Thyroid gland (tissue), 4 donors: ENCODE results near the gene ARHGAP12. TPM values are rescaled to one million over a fixed set of nuclear protein-coding genes. Genes with fewer than 3 reads are reported as not detected.
A peak's percentile ranks its signal among the peaks of the same experiment; 100 is the strongest.

Source experiments
- DNase-seq, 2 donors: peaks; one replicate each; pipeline ENCODE4 v3.0.0-alpha.2; 2019
- H3K27ac ChIP-seq, 3 donors: fragments of 200-600 bp; sonication (generic); 1 replicate in 2 of 3; 2 replicates in 1 of 3; pipeline ENCODE4 v1.5.1; 2016 to 2019; ENCODE audit warnings: mild to moderate bottlenecking in 1 of 3, moderate library complexity in 1 of 3
- H3K27me3 ChIP-seq: fragments of 200-600 bp; sonication (generic); one replicate; pipeline ENCODE4 v1.5.1; 2019
- H3K36me3 ChIP-seq, 2 donors: fragments of 200-600 bp; sonication (generic); one replicate each; pipeline ENCODE4 v1.5.1; 2016 to 2019
- H3K4me1 ChIP-seq, 2 donors: fragments of 200-600 bp; sonication (generic); one replicate each; pipeline ENCODE4 v1.5.1; 2017 to 2019
- H3K4me3 ChIP-seq, 3 donors: fragments of 200-600 bp; sonication (generic); replicated peaks in 1 of 3; 1 replicate in 2 of 3; 2 replicates in 1 of 3; pipeline ENCODE4 v1.5.1; 2016; ENCODE audit warnings: mild to moderate bottlenecking in 1 of 3
- H3K9me3 ChIP-seq: fragments of 200-600 bp; sonication (generic); one replicate; pipeline ENCODE4 v1.5.1; 2017
- POLR2A ChIP-seq, 2 donors: fragments of 450-650 bp; IDR thresholded peaks; one replicate each; pipeline ENCODE4 v1.6.1; 2017; ENCODE audit warnings: antibody characterized with exemption in 2 of 2, mild to moderate bottlenecking in 2 of 2, moderate library complexity in 1 of 2
- WGBS, 2 donors: methylation state at CpG; one replicate each; pipeline ENCODE4 v1.1.5; 2017; 5-methylcytosine and 5-hydroxymethylcytosine counted together
- intact Hi-C: fragments of 100-400 bp; cut with DNase I; formaldehyde crosslinking; loops from one replicate; pipeline ENCODE4 v1.15.1; 2023
- total RNA-seq, 4 donors: library from RNA; depleted of rRNA; stranded (reverse); fragments of >200 nt; gene quantifications; one replicate each; pipeline ENCODE4 v1.2.3, GENCODE V29; 2016
- TF ChIP-seq, protein P1 (sequence below), 6 experiments: fragments of 200-600 bp in 3 of 6; fragments of 450-650 bp in 3 of 6; sonication (generic) in 3 of 6; IDR thresholded peaks; one replicate each; pipeline ENCODE4 v1.5.1; 2016 to 2019; ENCODE audit warnings: antibody characterized with exemption in 6 of 6, mild to moderate bottlenecking in 2 of 6, inconsistent platforms in 1 of 6, moderate library complexity in 1 of 6

Gene ARHGAP12
- total RNA-seq, 4 donors from 2014 or later: 49.9 to 67.6 (median 60.8) TPM

DNA sequence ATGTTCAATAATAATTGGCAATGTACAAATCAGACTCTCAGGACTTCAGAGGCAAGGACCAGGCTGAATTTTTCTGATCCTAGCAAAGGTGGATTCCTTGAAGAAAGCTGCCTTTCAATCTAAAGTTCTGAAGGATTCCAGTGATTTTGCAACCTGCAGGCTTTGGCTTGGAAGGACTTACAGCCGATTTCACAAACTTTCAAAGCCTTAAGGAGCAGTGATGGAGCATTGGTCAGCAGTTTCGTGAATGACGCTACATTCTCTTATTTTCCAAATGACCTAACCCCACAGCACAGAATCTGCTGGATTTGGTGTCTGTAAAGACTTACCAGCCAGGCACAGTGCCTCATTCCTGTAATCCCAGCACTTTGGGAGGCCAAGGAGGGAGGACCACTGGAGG lies 167.5 kb downstream of the ARHGAP12 start:
- H3K4me1 ChIP-seq: peaks cover 6 to 18% of the 10 kb centered on the region in 2 donors
- no peaks in the 10 kb centered on the region for H3K36me3 ChIP-seq
- H3K27me3 ChIP-seq: no peaks in the 10 kb centered on the region
- intact Hi-C loops: loop anchor here (10.0 kb wide), 1 partner anchor 976 kb away; no protein-coding TSS in a partner anchor
- TF ChIP-seq, protein P1, sequence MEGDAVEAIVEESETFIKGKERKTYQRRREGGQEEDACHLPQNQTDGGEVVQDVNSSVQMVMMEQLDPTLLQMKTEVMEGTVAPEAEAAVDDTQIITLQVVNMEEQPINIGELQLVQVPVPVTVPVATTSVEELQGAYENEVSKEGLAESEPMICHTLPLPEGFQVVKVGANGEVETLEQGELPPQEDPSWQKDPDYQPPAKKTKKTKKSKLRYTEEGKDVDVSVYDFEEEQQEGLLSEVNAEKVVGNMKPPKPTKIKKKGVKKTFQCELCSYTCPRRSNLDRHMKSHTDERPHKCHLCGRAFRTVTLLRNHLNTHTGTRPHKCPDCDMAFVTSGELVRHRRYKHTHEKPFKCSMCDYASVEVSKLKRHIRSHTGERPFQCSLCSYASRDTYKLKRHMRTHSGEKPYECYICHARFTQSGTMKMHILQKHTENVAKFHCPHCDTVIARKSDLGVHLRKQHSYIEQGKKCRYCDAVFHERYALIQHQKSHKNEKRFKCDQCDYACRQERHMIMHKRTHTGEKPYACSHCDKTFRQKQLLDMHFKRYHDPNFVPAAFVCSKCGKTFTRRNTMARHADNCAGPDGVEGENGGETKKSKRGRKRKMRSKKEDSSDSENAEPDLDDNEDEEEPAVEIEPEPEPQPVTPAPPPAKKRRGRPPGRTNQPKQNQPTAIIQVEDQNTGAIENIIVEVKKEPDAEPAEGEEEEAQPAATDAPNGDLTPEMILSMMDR (IDR thresholded peaks at IDR 0.05): no peak
- no peak for TF ChIP-seq POLR2A (IDR thresholded peaks at IDR 0.05)
- no peak for DNase-seq
- 58 to 94% methylated on average over 3 of the region's 3 CpGs for WGBS, 2 donors
- peak overlapping the region; percentile 90 to 96 (median 96) for H3K27ac ChIP-seq
- no peaks in the 10 kb centered on the region for H3K9me3 ChIP-seq
- H3K4me3 ChIP-seq: no peak overlapping the region

DNA sequence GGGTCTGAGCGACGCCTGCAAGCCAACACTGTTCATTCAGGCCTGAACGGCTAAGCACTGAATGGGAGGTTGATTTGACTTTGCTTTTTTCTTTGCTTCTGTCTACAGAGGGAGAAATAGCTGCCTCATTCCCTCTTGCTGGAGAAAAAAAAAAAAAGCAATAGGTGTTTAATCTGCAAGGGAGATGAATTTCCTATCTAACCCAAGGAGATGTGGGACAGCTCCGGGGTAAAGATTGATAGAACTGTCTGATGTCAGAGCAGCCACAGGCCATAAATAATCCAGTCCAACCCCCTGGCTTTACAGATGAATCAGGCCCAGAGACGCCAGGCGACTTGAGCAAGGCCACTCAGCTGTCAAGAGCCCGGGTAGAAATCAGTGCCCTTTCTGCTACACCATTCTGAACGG lies 168.0 kb downstream of the ARHGAP12 start:
- Histone ChIP-seq H3K36me3 (no peaks in the 10 kb centered on the region), H3K4me1 (peaks cover 6 to 23% of the 10 kb centered on the region in 2 donors), H3K9me3 (no peaks in the 10 kb centered on the region), H3K27me3 (no peaks in the 10 kb centered on the region), H3K27ac (peak overlapping the region; percentile 90 to 96 (median 96)), H3K4me3 (peak overlapping the region in 1 of 3 donors; percentile 23)
- WGBS, 2 donors: 37 to 40% methylated on average over 8 of the region's 8 CpGs
- intact Hi-C loops: loop anchor here (10.0 kb wide), 1 partner anchor 976 kb away; no protein-coding TSS in a partner anchor
- no peak for TF ChIP-seq POLR2A (IDR thresholded peaks at IDR 0.05)
- TF ChIP-seq, protein P1 (IDR thresholded peaks at IDR 0.05): no peak
- DNase-seq: peak in 1 of 2 donors; percentile 6

DNA sequence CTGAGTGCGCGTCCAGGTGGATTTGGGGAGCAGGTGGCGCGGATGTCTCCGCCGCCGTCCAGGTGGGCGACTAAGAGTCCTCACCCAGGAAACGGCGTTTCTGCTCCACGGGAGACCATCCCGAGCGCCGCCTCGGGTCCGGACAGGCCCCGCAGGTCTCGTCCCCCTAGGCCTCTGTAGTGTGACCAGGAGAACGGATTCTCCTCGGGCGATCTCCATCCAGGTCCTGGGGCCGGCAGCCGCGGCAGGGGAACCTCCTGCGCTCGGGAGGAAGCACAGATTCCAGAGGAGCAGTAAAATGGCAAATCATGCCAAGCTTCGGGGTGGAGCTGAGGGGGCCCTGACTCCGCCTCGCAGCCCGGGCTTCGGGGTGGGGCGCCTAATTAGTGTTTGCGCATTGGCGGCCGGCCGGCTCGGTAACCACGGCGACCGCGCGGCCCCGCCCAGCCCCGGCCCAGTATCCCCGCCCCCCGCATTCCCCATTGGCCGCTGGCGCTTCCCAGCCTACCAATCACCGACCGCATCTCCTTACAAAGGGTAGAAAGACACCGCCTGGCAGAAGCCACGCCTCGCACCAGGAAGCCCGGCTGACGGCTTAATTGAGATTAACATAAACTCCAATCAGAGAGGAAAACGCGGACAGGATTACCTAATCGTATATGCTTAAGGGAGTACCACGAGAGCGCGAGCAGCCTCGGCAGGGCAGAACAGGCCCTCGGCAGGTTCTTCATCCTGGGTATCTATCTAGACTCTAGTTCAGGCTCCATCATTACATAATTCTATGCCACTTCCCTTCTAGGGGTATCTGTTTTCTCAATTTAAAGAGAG lies 168.6 kb downstream of the ARHGAP12 start:
- Histone ChIP-seq H3K27me3 (no peaks in the 10 kb centered on the region), H3K4me3 (peak overlapping the region; percentile 68 to 91 (median 71)), H3K4me1 (peaks cover 13 to 29% of the 10 kb centered on the region in 2 donors), H3K36me3 (no peaks in the 10 kb centered on the region), H3K9me3 (no peaks in the 10 kb centered on the region), H3K27ac (peak overlapping the region; percentile 96 to 98 (median 98))
- 0 to 1% methylated on average over 18 to 37 of the region's 63 CpGs for WGBS, 2 donors
- peak; percentile 93 to 97 for TF ChIP-seq POLR2A (IDR thresholded peaks at IDR 0.05)
- TF ChIP-seq, protein P1 (IDR thresholded peaks at IDR 0.05): no peak
- DNase-seq: peak; percentile 97
- intact Hi-C loops: loop anchor here (10.0 kb wide), 1 partner anchor 975 kb away; no protein-coding TSS in a partner anchor

DNA sequence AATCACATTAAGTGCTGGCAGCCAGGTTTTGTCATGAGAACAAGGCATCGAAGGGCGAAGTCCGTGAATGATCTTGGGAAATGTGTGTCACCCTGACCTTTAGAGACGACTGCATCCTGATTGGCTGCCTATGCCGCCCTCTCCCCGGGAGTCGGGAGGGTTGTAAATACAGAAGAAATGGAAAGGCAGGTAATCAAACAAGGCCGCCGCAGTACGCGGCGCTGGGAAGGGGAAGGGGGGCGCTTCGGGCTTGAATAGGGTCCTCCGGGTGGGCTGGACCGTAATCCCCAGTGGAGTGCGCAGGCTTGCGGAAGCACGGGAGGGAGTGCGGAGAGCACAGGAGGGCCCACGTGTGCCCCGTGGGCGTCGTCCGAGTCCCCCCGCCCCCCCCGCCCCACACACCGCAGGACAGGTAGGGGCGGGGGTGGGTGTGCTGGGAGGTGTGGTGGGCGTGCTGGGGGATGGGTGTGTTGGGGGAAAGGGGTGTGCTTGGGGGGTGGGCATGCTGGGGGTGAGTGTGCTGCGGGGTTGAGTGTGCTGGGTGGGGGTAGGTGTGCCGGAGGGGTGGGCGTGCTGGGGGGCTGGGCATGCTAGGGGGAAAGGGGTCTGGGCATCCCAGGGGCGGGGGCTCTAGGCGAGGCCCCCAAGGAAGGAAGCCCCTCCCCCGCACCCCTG lies 169.4 kb downstream of the ARHGAP12 start:
- no peaks in the 10 kb centered on the region for H3K36me3 ChIP-seq
- 3% methylated on average over 20 to 21 of the region's 36 CpGs for WGBS, 2 donors
- H3K4me3 ChIP-seq: peak overlapping the region; percentile 68 to 91 (median 71)
- peaks cover 20 to 37% of the 10 kb centered on the region in 2 donors for H3K4me1 ChIP-seq
- no peaks in the 10 kb centered on the region for H3K9me3 ChIP-seq
- peak overlapping the region; percentile 96 to 98 (median 98) for H3K27ac ChIP-seq
- intact Hi-C loops: no loop called here
- peak in 1 of 2 donors; percentile 56 for TF ChIP-seq POLR2A (IDR thresholded peaks at IDR 0.05)
- TF ChIP-seq, protein P1 (IDR thresholded peaks at IDR 0.05): no peak
- no peaks in the 10 kb centered on the region for H3K27me3 ChIP-seq
- peak; percentile 65 for DNase-seq
